Measurements from ENCODE around the gene GTF2IRD1.

The GTF2IRD1 gene

DNA sequence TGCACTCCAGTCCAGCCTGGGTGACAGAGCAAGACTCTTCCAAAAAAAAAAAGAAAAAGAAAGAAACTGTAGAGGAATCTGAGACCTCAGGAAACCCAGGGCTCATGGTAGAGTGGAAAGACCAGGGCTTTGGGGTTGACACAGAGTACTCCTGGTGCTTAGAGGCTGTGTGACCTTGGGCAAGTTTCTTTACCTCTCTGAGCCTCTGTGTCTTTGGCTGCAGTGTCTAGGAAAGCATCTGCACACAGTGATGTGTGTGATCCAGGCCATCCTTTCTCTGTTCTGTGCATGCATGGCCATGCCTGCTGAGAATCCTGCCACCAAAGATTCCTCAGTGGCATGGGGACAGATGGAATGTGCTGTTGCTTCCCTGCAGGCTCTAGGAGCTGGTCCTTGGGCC is 132.1 kb downstream of the GTF2IRD1 start:
- TF ChIP-seq POLR2A (IDR thresholded peaks at IDR 0.05; ENCODE audit: low read depth, low read length): no peak
- TF ChIP-seq POU2F2 (IDR thresholded peaks at IDR 0.05; ENCODE audit: low read depth, low read length): no peak
- TF ChIP-seq POLR2AphosphoS5 (IDR thresholded peaks at IDR 0.05; ENCODE audit: low read depth, low read length): no peak
- DNase-seq (ENCODE audit: insufficient read length, low spot score): no peak
- no peak for FAIRE-seq

DNA sequence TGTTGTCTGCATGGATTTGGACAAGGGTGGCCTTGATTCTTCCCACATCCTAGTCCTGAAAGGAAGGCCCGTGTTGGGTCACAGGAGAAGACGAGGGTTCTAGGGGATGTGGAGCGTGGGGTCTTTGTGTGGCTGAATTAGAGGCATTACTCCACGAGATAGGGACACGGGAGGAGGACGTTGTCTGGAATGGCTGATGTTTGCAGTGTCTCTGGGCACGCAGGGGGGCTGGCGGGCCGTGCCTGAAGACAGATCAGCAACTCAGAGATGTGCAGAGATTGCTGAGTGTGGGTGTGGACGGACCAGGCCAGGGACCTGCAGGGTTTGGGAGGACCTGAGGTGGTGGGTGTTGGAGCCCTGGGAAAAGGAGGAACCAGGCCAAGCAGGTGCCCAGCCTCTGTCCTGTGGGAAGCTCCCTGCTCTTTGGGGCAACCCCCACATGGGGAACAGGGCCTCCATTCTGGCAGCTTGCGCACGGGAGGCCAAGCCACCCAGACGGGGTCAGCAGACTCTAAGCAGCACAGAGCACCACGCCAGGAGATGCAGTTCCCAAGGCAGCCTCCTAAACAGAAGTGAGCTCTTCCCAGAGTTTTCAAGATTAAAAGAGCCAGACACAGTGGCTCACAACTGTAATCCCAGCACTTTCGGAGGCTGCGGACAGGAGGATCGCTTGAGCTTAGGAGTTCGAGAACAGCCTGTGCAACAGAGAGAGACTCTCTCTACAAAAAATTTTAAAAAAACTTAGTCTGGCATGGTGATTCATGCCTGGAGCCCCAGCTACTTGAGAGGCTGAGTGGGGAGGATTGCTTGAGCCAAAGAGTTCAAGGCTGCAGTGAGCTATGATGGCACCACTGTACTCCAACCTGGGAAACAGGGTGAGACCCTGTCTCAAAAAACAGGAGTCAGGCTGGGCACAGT is 132.8 kb downstream of the GTF2IRD1 start:
- DNase-seq (ENCODE audit: insufficient read length, low spot score): no peak
- no peak for FAIRE-seq
- TF ChIP-seq POLR2AphosphoS5 (IDR thresholded peaks at IDR 0.05; ENCODE audit: low read depth, low read length) (no peak), TAF1 (IDR thresholded peaks at IDR 0.05; ENCODE audit: low read depth, low read length) (no peak), POLR2A (IDR thresholded peaks at IDR 0.05; ENCODE audit: low read depth, low read length) (no peak), POU2F2 (IDR thresholded peaks at IDR 0.05; ENCODE audit: low read depth, low read length) (no peak), SPI1 (IDR thresholded peaks at IDR 0.05; ENCODE audit: low read depth, low read length) (no peak), PAX5 (IDR thresholded peaks at IDR 0.05; ENCODE audit: insufficient read depth, low read length, severe bottlenecking) (no peak)

DNA sequence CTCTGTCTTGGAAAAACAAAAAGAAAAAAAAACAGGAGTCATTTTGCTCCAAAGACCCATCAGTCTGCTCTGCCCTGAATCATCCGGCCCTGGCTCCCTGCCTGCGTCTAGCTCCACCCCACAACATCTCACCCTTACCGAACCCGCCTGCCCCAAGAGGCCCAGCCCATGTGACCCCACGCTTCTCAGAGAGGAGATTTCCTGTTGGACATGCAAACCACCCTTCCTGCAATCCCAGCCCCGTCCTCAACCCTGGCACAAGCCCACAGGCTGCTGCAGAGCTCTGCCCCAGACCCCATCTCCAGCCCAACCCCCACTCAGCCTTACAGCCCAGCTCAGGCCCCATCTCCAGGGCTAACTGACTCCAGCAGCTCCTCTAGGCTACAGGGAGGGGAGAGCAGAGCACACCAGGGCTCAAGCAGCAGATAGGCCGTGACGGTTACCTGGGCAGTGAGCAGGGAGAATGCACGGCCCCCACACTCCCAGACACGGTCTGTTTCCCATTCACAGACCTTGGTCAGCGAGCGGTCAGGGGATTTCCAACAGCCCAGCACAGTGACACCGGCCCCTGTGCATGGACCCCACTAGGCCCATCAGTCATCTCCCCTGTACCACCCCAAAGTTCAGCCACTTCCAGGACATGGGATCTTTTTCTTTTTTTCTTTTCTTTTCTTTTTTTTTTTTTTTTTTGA is 133.9 kb downstream of the GTF2IRD1 start:
- TF ChIP-seq PAX5 (IDR thresholded peaks at IDR 0.05; ENCODE audit: insufficient read depth, low read length, severe bottlenecking): peak; percentile 36
- TF ChIP-seq TAF1 (IDR thresholded peaks at IDR 0.05; ENCODE audit: low read depth, low read length): no peak
- peak; percentile 68 for FAIRE-seq
- peak; percentile 56 for DNase-seq (ENCODE audit: insufficient read length, low spot score)

DNA sequence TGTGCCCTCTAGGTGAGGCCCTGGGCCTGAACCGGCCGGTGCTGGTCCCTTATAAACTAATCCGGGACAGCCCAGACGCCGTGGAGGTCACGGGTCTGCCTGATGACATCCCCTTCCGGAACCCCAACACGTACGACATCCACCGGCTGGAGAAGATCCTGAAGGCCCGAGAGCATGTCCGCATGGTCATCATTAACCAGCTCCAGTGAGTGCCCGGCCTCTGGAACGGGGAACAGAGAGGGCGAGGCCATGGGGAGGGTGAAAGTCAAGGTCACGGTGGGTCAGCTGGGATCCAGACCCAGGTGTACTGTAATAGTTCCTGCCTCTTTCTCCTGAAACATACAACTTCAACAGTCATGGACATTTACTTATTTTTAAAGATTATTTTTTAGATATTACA is 137.1 kb downstream of the GTF2IRD1 start:
- TF ChIP-seq PAX5 (IDR thresholded peaks at IDR 0.05; ENCODE audit: insufficient read depth, low read length, severe bottlenecking): no peak
- TF ChIP-seq TAF1 (IDR thresholded peaks at IDR 0.05; ENCODE audit: low read depth, low read length): no peak
- TF ChIP-seq POU2F2 (IDR thresholded peaks at IDR 0.05; ENCODE audit: low read depth, low read length): no peak
- no peak for TF ChIP-seq SPI1 (IDR thresholded peaks at IDR 0.05; ENCODE audit: low read depth, low read length)
- TF ChIP-seq POLR2AphosphoS5 (IDR thresholded peaks at IDR 0.05; ENCODE audit: low read depth, low read length): no peak
- no peak for TF ChIP-seq POLR2A (IDR thresholded peaks at IDR 0.05; ENCODE audit: low read depth, low read length)
- no peak for FAIRE-seq
- no peak for DNase-seq (ENCODE audit: insufficient read length, low spot score)

DNA sequence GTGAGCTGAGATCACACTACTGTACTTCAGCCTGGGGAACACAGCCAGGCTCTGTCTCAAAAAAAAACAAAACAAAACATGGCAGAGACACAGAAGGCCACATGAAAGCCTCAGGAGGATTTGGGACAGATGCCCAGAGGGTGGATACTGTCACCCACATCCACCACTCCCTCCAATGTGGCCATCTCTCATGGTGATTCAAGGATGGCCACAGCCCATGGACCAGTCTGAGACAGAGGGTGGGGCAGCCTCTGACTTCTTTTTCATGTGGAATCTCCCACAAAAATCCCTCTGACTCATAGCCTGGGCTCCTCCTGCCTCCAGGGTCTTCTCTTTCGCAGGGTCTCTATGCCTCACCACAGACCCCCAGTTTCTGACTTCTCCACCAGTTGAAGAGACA is 144.9 kb downstream of the GTF2IRD1 start:
- DNase-seq (ENCODE audit: insufficient read length, low spot score) (no peak), FAIRE-seq (no peak)
- no peak for TF ChIP-seq TAF1 (IDR thresholded peaks at IDR 0.05; ENCODE audit: low read depth, low read length)
- TF ChIP-seq SPI1 (IDR thresholded peaks at IDR 0.05; ENCODE audit: low read depth, low read length): no peak
- TF ChIP-seq POLR2AphosphoS5 (IDR thresholded peaks at IDR 0.05; ENCODE audit: low read depth, low read length): no peak
- TF ChIP-seq POLR2A (IDR thresholded peaks at IDR 0.05; ENCODE audit: low read depth, low read length): no peak
- TF ChIP-seq POU2F2 (IDR thresholded peaks at IDR 0.05; ENCODE audit: low read depth, low read length): no peak
- no peak for TF ChIP-seq PAX5 (IDR thresholded peaks at IDR 0.05; ENCODE audit: insufficient read depth, low read length, severe bottlenecking)

DNA sequence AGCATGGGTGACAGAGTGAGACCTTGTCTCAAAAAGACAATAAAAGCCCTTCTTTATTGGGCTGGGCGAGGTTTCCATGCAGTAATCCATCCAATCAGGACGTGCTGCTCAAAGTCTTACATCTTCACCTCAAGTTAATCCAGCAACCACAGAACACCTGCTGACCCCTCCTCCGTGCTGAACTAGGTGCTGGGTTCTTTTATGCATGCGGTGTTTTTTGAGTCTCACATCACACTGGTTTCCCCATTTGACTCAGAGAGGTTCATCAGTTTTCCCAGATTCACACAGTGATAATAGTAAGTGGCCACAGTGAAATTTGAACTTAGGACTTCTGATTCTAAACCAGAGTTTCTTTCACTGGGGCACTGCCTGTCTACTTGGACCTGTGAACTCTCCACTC is 145.5 kb downstream of the GTF2IRD1 start:
- TF ChIP-seq POU2F2 (IDR thresholded peaks at IDR 0.05; ENCODE audit: low read depth, low read length) (peak; percentile 96), SPI1 (IDR thresholded peaks at IDR 0.05; ENCODE audit: low read depth, low read length) (no peak)
- DNase-seq (ENCODE audit: insufficient read length, low spot score) (no peak), FAIRE-seq (peak; percentile 60)

DNA sequence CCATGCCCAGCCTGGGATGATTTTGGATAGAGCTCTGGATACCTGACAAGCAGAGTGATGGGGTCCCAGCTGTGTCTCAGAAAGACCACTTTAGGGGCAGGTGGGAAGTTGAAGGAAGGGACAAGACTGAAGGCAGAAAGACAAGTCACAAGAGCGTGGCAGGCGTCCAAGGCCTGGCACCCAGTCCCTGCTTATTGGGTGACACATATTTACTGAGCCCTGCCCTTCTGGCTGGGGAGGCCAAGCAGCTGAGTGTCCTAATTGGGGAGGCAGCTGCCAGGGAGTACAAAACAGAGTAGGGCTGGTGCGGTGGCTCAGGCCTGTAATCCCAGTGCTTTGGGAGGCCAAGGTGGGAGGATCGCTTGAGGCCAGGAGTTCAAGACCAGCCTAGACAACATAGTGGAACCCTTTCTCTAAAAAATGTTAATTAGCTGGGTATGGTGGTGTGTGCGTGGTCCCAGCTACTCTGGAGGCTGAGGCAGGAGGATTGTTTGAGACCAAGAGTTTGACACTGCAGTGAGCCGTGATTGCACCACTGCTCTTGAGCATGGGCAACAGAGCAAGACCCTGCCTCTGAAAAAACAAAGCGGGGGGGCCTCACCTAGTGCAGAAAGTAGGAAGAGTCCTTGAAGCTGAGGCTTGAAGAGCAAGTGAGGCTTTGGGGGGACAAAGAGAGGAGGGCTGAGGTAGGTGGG is 150.8 kb downstream of the GTF2IRD1 start:
- no peak for DNase-seq (ENCODE audit: insufficient read length, low spot score)
- FAIRE-seq: no peak
- TF ChIP-seq PAX5 (IDR thresholded peaks at IDR 0.05; ENCODE audit: insufficient read depth, low read length, severe bottlenecking): no peak
- TF ChIP-seq POU2F2 (IDR thresholded peaks at IDR 0.05; ENCODE audit: low read depth, low read length): no peak
- no peak for TF ChIP-seq POLR2A (IDR thresholded peaks at IDR 0.05; ENCODE audit: low read depth, low read length)
- no peak for TF ChIP-seq TAF1 (IDR thresholded peaks at IDR 0.05; ENCODE audit: low read depth, low read length)
- no peak for TF ChIP-seq SPI1 (IDR thresholded peaks at IDR 0.05; ENCODE audit: low read depth, low read length)
- no peak for TF ChIP-seq POLR2AphosphoS5 (IDR thresholded peaks at IDR 0.05; ENCODE audit: low read depth, low read length)

DNA sequence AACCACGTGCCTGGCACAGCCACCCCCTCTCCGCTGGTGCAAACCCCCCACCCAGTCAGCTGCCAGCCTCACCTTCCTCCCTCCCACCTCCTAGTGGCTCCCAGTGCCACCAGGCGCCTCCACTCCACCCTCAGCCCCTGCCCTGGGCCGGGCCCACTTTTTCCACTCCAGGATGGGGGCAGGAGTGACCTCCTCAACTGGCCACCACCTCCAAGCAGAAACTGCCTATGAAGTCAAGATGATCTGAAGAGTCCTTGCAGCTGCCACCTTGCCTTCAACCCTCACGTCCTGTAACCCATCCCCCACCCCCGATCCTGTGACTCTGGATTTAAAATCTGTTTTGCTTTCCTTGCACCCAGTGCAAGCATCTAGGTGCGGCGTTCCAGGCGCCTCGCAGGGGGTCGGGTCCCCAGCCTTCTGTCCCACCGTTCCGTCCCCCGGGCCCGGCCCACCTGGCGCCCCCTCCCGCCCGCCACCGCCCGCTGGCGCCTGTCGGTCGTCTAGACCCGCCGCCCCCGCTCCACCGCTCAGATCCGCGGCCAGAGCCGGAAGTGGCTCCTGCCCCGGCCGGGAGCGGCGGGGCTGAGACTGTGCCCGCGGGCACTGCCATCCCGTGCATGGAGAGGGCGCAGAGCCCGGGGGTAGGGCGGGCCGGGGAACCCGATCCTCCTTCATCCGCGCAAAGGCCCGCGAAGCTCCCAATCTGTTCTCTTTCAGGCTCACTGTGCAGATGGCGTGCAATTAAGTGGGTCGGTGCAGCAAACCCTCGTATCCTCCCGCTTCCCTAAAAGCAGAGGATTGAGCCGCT is 152.6 kb downstream of the GTF2IRD1 start:
- DNase-seq (ENCODE audit: insufficient read length, low spot score): peak; percentile 68
- peak; percentile 75 for FAIRE-seq
- TF ChIP-seq SPI1 (IDR thresholded peaks at IDR 0.05; ENCODE audit: low read depth, low read length): peak; percentile 39
- TF ChIP-seq TAF1 (IDR thresholded peaks at IDR 0.05; ENCODE audit: low read depth, low read length): no peak

DNA sequence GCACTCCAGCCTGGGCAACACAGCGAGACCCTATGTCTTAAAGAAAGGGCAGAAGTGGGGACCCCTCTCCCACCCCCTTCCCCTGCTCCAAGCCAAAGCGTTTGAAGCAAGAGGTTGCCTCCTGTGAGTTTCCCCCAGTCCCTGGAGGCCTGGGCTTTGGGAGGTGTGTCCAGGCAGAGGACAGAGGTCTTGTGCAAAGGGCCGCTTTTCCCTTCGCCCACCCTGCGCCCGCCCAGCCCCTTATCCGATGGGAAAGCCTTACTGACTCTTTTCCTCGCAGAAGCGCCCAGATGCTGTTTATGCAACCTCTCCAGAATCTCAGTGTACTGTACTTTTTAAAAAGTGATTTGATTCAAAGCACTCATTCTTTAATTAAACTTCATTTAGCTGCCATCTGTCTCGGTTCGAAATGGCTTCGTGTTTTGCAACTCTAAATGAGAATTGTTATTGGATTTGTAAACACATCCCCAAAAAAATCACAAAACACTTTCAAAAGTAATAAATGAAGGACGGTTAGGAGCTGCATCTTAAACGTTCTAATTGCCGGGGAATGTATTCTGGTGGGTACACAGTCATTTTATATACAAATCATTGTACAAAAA is 153.3 kb downstream of the GTF2IRD1 start:
- TF ChIP-seq POLR2A (IDR thresholded peaks at IDR 0.05; ENCODE audit: low read depth, low read length): no peak
- no peak for TF ChIP-seq PAX5 (IDR thresholded peaks at IDR 0.05; ENCODE audit: insufficient read depth, low read length, severe bottlenecking)
- no peak for TF ChIP-seq SPI1 (IDR thresholded peaks at IDR 0.05; ENCODE audit: low read depth, low read length)
- TF ChIP-seq TAF1 (IDR thresholded peaks at IDR 0.05; ENCODE audit: low read depth, low read length): no peak
- TF ChIP-seq POU2F2 (IDR thresholded peaks at IDR 0.05; ENCODE audit: low read depth, low read length): no peak
- TF ChIP-seq POLR2AphosphoS5 (IDR thresholded peaks at IDR 0.05; ENCODE audit: low read depth, low read length): no peak
- DNase-seq (ENCODE audit: insufficient read length, low spot score): no peak
- no peak for FAIRE-seq

All from GM12891 (cell line).